ENCODE data around the gene UCHL5.

UCHL5 gene

DNA sequence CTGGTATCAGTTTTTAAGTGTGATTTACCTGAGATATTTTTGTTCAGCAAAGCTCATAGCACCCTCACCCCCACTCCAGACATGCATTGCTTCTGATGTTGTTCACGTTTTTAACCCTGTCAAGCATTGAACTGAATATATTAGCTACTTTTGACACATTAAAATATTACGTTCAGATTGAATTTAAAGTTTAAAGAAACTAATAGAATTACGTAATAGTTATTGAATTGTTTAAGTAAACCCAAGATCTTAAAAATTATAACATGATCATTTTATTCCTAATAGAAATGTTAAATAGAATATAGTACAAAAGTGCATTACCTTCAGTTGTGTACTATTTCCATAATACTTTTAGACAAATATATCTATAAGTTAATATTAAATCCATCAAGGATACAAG is 27.2 kb upstream of the UCHL5 start:
- Histone ChIP-seq H3K27ac (no peak overlapping the region), H3K4me1 (ENCODE audit: control insufficient read depth in 1 of 2, insufficient read depth in 1 of 2, low read depth in 1 of 2, low read length in 1 of 2) (no peaks in the 10 kb centered on the region), H3K27me3 (no peaks in the 10 kb centered on the region), H3K36me3 (peaks cover 62% of the 10 kb centered on the region), H3K9me3 (no peaks in the 10 kb centered on the region), H3K4me3 (ENCODE audit: low read depth in 1 of 2, low read length in 1 of 2) (no peak overlapping the region)
- TF ChIP-seq, protein P1, sequence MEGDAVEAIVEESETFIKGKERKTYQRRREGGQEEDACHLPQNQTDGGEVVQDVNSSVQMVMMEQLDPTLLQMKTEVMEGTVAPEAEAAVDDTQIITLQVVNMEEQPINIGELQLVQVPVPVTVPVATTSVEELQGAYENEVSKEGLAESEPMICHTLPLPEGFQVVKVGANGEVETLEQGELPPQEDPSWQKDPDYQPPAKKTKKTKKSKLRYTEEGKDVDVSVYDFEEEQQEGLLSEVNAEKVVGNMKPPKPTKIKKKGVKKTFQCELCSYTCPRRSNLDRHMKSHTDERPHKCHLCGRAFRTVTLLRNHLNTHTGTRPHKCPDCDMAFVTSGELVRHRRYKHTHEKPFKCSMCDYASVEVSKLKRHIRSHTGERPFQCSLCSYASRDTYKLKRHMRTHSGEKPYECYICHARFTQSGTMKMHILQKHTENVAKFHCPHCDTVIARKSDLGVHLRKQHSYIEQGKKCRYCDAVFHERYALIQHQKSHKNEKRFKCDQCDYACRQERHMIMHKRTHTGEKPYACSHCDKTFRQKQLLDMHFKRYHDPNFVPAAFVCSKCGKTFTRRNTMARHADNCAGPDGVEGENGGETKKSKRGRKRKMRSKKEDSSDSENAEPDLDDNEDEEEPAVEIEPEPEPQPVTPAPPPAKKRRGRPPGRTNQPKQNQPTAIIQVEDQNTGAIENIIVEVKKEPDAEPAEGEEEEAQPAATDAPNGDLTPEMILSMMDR (IDR thresholded peaks at IDR 0.05): no peak

DNA sequence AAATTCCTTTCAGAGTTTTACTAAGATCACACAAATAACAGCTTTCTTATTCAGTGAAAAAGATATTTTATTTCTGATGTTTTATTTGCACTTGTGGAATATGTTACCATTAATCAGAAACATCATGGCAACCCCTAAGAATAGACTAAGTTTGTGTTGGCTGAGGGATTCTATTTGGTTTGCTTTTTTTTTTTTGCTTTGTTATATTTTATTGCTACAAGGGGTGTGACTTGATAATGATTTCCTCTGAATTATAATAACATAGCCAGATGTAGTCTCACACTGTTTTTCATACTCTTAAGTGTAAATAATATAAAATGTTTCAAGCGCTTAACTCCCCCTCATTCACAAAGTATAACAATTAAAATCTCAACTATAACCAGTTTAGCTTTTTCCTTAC is 26.1 kb upstream of the UCHL5 start:
- Histone ChIP-seq H3K27ac (no peak overlapping the region), H3K9me3 (no peaks in the 10 kb centered on the region), H3K4me3 (ENCODE audit: low read depth in 1 of 2, low read length in 1 of 2) (no peak overlapping the region), H3K4me1 (ENCODE audit: control insufficient read depth in 1 of 2, insufficient read depth in 1 of 2, low read depth in 1 of 2, low read length in 1 of 2) (no peaks in the 10 kb centered on the region), H3K36me3 (peaks cover 67% of the 10 kb centered on the region), H3K27me3 (no peaks in the 10 kb centered on the region)
- TF ChIP-seq, protein P1 (IDR thresholded peaks at IDR 0.05): no peak

DNA sequence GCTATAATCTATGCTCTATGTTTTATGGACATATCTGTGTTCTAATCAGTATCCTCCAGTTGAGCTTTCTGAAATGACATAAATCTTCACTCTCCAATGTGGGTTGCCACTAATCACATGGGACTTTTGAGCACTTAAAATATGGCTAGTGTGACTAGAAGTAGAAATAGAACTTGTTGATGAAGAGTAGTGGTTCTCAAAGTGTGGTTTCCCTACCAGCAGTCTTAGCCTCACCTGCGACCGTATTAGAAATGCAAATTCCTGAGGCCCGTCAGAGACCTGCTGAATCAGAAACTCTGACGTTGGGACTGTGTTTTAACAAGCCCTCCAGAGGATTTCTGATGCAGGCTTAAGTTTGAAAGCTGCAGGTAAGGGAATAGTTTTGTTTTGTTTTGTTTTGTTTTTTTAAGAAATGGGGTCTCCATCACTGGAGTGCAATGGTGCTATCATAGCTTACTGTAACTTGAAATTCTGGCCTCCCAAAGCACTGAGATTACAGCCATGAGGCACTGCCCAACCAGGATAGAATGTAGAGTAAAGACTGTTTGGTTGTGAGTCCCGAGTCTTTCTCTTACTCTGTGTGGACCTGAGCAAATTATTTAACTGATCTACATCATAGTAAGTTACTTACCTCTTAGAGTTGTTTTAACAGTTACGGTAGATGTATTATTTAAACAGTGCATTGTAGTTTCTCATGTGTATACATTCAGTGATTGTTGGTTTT is 24.4 kb upstream of the UCHL5 start:
- Histone ChIP-seq H3K9me3 (no peaks in the 10 kb centered on the region), H3K27ac (no peak overlapping the region), H3K36me3 (peaks cover 70% of the 10 kb centered on the region), H3K4me3 (ENCODE audit: low read depth in 1 of 2, low read length in 1 of 2) (no peak overlapping the region), H3K4me1 (ENCODE audit: control insufficient read depth in 1 of 2, insufficient read depth in 1 of 2, low read depth in 1 of 2, low read length in 1 of 2) (no peaks in the 10 kb centered on the region), H3K27me3 (no peaks in the 10 kb centered on the region)
- TF ChIP-seq, protein P1 (IDR thresholded peaks at IDR 0.05): no peak

DNA sequence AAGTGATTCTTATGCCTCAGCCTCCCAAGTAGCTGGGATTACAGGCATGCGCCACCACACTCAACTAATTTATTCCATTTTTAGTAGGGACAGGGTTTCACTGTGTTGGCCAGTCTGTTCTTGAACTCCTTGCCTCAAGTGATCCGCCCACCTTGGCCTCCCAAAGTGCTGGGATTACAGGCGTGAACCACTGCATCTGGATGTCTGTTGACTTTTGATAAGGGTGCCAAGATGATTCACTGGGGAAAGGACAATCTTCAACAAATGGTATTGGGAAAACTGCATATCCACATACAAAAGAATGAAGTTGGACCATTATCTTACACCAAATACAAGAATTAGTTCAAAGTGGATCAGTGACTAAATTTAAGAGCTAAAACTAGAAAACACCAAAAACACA is 20.0 kb upstream of the UCHL5 start:
- Histone ChIP-seq H3K9me3 (peaks cover 4% of the 10 kb centered on the region), H3K27me3 (no peaks in the 10 kb centered on the region), H3K36me3 (peaks cover 57% of the 10 kb centered on the region), H3K4me1 (ENCODE audit: control insufficient read depth in 1 of 2, insufficient read depth in 1 of 2, low read depth in 1 of 2, low read length in 1 of 2) (no peaks in the 10 kb centered on the region), H3K4me3 (ENCODE audit: low read depth in 1 of 2, low read length in 1 of 2) (no peak overlapping the region), H3K27ac (no peak overlapping the region)
- TF ChIP-seq, protein P1 (IDR thresholded peaks at IDR 0.05): no peak

DNA sequence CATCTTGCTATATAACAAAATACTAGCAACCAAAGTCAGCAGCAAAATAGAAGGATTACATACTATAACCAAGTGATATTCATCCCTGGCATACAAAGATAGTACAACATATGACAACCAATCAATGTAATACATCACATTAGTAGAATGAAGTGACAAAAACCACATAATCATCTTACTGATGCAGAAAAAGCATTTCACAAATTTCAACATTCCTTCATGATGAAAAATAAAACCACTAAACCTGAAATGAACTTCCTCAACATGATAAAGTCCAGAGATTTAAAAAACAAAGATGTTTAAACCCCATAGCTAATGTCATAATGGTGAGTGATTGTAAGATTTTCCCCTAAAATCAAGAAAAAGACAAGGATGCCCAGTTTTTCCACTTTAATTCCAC is 18.8 kb upstream of the UCHL5 start:
- TF ChIP-seq, protein P1 (IDR thresholded peaks at IDR 0.05): no peak
- Histone ChIP-seq H3K27ac (no peak overlapping the region), H3K36me3 (peaks cover 51% of the 10 kb centered on the region), H3K4me1 (ENCODE audit: control insufficient read depth in 1 of 2, insufficient read depth in 1 of 2, low read depth in 1 of 2, low read length in 1 of 2) (no peaks in the 10 kb centered on the region), H3K4me3 (ENCODE audit: low read depth in 1 of 2, low read length in 1 of 2) (no peak overlapping the region), H3K9me3 (peaks cover 4% of the 10 kb centered on the region), H3K27me3 (no peaks in the 10 kb centered on the region)

Data from neutrophil (primary cell).